ENCODE results near the gene ERBB4. TPM values are rescaled to one million over a fixed set of nuclear protein-coding genes. Genes with fewer than 3 reads are reported as not detected.

ERBB4 gene
- total and polyA plus RNA-seq, 2 of the 8 experiments (the other 6 are each of a cell fraction or from before 2014, with no cell fraction given), result 0.34 to 1.3 TPM

GRCh38 chr2:211503856-211504255 is 1034.7 kb downstream of the ERBB4 start:
- Histone ChIP-seq H3K4me1 (replicated peaks in 1 of 4; ENCODE audit: control insufficient read depth in 3 of 4, insufficient read depth in 4 of 4, low read length in 3 of 4) (peaks cover 0 to 1% (median under 1%) of the 10 kb centered on the region in 4 experiments; a peak in 2 of 7 replicates), H3K79me2 (ENCODE audit: control insufficient read depth in 1 of 2, insufficient read depth in 2 of 2, low read length in 2 of 2) (no peaks in the 10 kb centered on the region), H3K23me2 (ENCODE audit: low read depth, low read length) (no peaks in the 10 kb centered on the region), H2AK5ac (ENCODE audit: low read depth, low read length) (no peak overlapping the region), H4K20me1 (replicated peaks in 1 of 2; ENCODE audit: control insufficient read depth in 1 of 2, insufficient read depth in 2 of 2, low read length in 2 of 2) (no peaks in the 10 kb centered on the region), H2BK12ac (ENCODE audit: low read depth, low read length) (no peak overlapping the region), H3K18ac (ENCODE audit: extremely low read depth, low read length) (no peak overlapping the region), H3K23ac (ENCODE audit: insufficient read length) (no peak overlapping the region), H3K4ac (replicated peaks; ENCODE audit: insufficient read length, low read depth, low read length) (no peak overlapping the region), H3K79me1 (ENCODE audit: low read depth, low read length) (no peaks in the 10 kb centered on the region), H3K56ac (replicated peaks; ENCODE audit: insufficient read length, low read depth, low read length) (no peak overlapping the region), H3K36me3 (ENCODE audit: control insufficient read depth in 2 of 4, insufficient read depth in 4 of 4, low read length in 3 of 4) (no peaks in the 10 kb centered on the region), H3K9me3 (ENCODE audit: insufficient read depth in 2 of 2, low read depth in 1 of 2, low read length in 1 of 2) (no peaks in the 10 kb centered on the region; a peak in 1 of 4 replicates), H4K91ac (replicated peaks; ENCODE audit: insufficient read length, low read length) (no peak overlapping the region), H2BK120ac (replicated peaks; ENCODE audit: low read depth, low read length) (no peak overlapping the region), H3K9ac (replicated peaks in 1 of 4; ENCODE audit: extremely low read depth in 1 of 4, low read depth in 3 of 4, low read length in 3 of 4) (no peak overlapping the region), H2BK15ac (ENCODE audit: low read length) (no peak overlapping the region), H2BK20ac (ENCODE audit: low read length) (no peak overlapping the region), H4K8ac (ENCODE audit: extremely low read depth, insufficient read depth, low read length) (0 out of 2 replicates have a peak overlapping the region, but pooled peaks have one; percentile 41), H4K5ac (ENCODE audit: insufficient read length, low read depth, low read length) (no peak overlapping the region), H3K27me3 (replicated peaks in 1 of 4; ENCODE audit: control insufficient read depth in 3 of 4, extremely low read depth in 1 of 4, insufficient read depth in 3 of 4, low read length in 3 of 4) (no peaks in the 10 kb centered on the region), H2AFZ (ENCODE audit: low read length) (peak overlapping the region; percentile 67; the same call in 1 of the 2 replicates), H3K4me3 (ENCODE audit: extremely low read depth in 1 of 4, insufficient read depth in 2 of 4, low read depth in 3 of 4, low read length in 4 of 4) (no peak overlapping the region), H3K4me2 (ENCODE audit: insufficient read depth in 1 of 2, low read depth in 2 of 2, low read length in 2 of 2) (no peak overlapping the region), H3K14ac (ENCODE audit: insufficient read length) (no peak overlapping the region), H3K27ac (ENCODE audit: low read depth, low read length) (no peak overlapping the region), H2BK5ac (ENCODE audit: low read depth, low read length) (no peak overlapping the region)
- CTCF ChIA-PET (ENCODE audit: partially characterized antibody), result interaction anchor here (0.6 to 2.0 kb wide), 9 partner anchors 8 to 293 kb away, joined by 3 to 7 read pairs (median 3); no protein-coding TSS in a partner anchor
- no peak for DNase-seq (ENCODE audit: low read depth in 1 of 2, low spot score in 2 of 2)
- POLR2A ChIA-PET (ENCODE audit: partially characterized antibody), result no interaction called here
- TF ChIP-seq EZH2 (IDR thresholded peaks at IDR 0.05; ENCODE audit: low read depth, low read length, severe bottlenecking) (no peak), RAD21 (IDR thresholded peaks at IDR 0.05 in 1 of 2, conservative IDR thresholded peaks at IDR 0.05 in 1 of 2; ENCODE audit: low read depth in 2 of 2, low read length in 2 of 2) (peak in 1 of 2 experiments; percentile 13; a peak in 1 of 4 replicates), TAF1 (IDR thresholded peaks at IDR 0.05; ENCODE audit: low read depth, low read length) (no peak), JUND (IDR thresholded peaks at IDR 0.05; ENCODE audit: low read length) (no peak), TCF12 (IDR thresholded peaks at IDR 0.05; ENCODE audit: low read depth, low read length) (no peak), RFX5 (IDR thresholded peaks at IDR 0.05; ENCODE audit: borderline replicate concordance, low read depth, low read length) (no peak), BRCA1 (IDR thresholded peaks at IDR 0.05; ENCODE audit: low read depth, low read length) (no peak)
- TF ChIP-seq, protein P1, sequence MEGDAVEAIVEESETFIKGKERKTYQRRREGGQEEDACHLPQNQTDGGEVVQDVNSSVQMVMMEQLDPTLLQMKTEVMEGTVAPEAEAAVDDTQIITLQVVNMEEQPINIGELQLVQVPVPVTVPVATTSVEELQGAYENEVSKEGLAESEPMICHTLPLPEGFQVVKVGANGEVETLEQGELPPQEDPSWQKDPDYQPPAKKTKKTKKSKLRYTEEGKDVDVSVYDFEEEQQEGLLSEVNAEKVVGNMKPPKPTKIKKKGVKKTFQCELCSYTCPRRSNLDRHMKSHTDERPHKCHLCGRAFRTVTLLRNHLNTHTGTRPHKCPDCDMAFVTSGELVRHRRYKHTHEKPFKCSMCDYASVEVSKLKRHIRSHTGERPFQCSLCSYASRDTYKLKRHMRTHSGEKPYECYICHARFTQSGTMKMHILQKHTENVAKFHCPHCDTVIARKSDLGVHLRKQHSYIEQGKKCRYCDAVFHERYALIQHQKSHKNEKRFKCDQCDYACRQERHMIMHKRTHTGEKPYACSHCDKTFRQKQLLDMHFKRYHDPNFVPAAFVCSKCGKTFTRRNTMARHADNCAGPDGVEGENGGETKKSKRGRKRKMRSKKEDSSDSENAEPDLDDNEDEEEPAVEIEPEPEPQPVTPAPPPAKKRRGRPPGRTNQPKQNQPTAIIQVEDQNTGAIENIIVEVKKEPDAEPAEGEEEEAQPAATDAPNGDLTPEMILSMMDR (IDR thresholded peaks at IDR 0.05; ENCODE audit: control extremely low read depth in 1 of 3, insufficient read depth in 1 of 3, low read depth in 1 of 3, low read length in 3 of 3), result peak; percentile 10 to 56 (median 55); a peak in 3 of 4 replicates
- FAIRE-seq, result no peak
